ENCODE data around the gene ALDH1B1.
"Not testable (repeated sequence)": the region's sequence is repeated elsewhere in the genome, so short reads cannot be mapped to it uniquely, and the experiment has no call there.

Gene ALDH1B1

DNA sequence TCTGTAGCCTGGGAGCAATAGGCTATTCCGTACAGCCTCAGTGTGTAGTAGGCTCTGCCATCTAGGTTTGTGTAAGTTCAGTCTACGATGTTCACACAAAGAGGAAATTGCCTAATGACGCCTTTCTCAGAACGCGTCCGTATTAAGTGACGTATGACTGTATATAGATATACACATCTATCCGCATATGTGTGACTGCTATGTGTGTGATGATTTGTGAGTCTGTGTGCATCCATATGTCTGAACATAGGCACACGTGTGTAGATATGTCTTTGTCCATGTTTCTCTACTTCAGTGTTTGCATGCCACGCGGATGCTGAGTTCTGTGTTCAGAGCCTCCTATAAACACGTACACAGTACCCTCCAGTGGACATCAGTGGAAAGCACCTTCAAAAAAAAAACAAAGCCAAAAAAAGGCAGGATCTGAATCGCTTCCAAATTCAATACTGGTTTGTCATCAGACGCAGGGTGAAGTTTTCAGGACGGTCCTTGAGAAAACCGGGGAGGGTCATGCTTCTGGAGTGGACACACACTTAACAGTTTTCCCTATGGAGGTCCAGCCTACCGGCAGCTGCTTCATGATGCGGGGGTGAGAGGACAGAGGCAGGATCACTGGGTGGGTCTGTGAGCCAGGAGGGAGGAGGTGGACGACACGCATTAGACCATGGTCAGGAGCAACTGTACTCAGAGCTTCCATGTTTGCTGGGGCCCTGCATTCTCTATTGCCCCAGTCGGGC lies 29.5 kb upstream of the ALDH1B1 start:
- DNase-seq = peak; percentile 65

DNA sequence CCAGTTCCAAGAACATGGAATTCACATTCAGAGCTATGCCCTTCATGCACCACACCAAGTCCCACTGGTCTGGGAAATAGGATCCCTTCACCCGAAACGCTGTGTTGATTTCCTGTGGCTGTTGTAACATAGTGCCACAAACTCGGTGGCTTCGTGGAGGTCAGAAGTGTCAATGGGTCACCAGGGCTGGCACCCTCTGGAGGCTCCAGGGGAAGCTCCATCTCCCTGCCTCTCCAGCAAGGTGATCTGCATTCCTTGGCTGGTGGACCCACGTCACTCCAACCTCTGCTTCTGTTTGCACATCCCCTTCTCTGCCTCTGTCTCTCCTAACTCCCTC lies 28.9 kb upstream of the ALDH1B1 start:
- no peak for DNase-seq

DNA sequence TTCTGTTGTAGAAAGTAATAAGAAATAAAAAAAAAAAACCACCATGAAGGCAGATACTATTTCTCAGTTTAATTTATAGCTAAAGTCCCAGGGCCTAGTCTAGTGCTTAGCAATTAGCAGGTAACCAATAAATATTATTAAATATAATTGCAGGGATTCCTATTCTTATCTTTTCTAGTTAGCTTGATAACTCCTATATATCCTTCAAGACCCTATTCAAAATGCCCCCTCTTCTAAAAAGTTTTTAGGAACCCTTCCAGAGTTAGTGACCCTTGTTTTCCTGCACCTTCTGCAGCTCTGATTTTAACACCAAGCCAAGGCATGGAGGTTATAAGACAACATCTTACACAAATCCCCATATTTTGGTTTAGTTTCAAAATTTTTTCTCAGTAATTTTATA lies 24.6 kb upstream of the ALDH1B1 start:
- no peak for DNase-seq

DNA sequence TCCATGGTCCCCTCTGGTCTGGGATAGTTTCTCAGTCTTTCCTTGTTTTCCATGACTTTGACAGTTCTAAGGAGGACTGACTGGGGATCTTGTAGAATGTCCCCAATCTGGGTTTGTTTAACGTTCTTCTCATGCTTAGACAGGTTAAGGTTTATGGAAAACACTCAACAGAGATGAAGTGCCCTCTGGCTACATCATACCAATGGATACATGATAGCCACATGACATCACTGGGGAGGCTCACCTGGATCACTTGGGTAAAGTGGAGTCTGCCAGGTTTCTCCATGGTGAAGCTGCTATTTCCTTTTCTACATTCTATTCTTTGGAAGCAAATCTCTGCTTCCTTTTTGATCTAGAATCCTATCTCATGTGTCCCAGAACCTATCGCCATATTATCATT lies 23.8 kb upstream of the ALDH1B1 start:
- DNase-seq = no peak

DNA sequence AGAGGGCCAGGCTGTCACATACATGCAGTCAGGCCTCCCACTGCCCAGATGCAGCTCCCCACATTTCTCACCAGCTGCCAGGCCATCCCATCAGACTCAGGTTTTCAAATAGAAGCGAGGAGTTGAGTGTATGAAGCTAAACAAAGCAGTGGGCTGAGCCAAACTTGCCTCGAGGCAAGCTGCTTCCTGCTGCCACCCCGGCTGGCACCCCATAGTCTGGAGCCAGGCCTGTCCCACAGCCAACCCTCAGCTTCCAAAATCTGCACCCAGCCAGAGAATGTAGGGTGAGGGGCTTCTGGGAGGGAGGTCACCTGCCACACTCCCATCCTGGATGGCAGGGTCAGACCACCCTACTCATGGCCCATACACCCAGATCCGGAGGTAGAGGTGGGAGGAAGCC lies 22.3 kb upstream of the ALDH1B1 start:
- DNase-seq = no peak

DNA sequence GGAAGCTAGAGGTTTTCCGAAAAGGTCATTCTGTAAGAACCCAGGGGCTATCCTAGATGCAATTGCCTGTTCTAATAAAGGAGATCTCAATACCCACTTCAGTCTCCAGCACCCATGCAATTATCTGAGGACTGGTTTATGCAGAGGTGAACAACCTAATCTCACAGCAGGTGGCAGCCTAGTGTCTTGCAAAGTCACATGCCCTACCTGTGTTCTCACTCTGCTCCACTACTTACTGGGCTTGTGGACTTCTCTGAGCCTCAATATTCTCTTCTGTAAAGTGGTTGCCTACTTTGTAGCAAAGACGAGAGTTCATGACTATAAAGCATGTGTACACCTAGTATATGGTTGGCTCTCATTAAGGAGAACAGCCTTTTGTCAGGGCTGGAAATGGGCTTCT lies 21.0 kb upstream of the ALDH1B1 start:
- no peak for DNase-seq

DNA sequence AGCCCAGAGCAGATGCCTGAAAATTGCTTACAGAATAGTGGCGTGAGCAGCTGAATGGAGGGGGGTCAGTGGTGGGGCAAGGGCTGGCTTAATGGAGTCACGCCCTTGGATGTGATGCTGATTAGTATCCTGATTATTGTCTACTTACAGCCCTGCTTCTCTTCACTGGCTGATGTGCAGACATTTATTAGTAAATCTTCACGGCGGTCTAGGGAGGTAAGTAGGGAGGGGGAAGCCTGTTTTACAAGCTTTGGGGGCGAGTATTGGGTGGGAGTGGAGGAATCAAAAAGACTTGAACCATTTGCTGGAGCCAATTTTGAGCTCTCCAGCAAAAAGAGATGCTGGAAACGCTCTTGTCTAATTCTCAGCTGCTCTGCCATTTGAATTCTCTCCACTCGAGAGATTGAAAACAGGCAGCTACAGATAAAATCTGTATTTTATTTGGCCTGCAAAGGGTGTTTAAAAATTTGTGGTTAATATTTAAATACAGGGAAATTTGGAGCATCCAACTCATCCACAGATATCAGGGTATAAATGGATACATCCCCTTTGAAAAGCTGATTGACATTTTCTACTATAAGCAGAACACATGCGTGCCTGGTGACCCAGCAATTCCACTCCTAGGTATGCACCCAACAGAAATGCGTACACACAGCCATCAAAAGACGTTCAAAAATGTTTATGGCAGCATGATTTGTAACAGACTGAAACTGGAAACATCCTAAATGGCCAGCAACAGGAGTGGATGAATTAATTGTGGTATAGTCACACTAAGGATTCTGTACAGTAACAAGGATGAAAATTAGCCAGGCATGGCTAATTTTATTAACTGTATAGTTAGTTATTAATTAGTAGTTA lies 19.5 kb upstream of the ALDH1B1 start:
- DNase-seq = no peak

DNA sequence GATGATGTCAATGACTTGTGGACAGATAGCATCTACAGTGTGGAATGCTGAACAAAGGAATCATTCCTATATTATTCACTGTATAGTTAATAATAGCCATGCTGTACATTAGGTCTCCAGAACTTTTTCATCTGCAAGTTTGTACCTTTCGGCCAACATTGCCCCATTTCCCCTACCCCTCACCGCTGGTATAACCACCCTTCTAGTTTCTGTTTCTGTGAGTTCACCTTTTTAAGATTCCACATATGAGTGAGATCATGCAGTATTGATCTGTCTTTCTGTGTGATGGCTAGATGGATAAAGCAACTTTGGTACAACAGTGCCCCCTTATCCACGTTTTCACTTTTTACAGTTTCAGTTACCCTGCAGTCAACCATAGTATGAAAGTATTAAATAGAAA lies 18.8 kb upstream of the ALDH1B1 start:
- DNase-seq = no peak

DNA sequence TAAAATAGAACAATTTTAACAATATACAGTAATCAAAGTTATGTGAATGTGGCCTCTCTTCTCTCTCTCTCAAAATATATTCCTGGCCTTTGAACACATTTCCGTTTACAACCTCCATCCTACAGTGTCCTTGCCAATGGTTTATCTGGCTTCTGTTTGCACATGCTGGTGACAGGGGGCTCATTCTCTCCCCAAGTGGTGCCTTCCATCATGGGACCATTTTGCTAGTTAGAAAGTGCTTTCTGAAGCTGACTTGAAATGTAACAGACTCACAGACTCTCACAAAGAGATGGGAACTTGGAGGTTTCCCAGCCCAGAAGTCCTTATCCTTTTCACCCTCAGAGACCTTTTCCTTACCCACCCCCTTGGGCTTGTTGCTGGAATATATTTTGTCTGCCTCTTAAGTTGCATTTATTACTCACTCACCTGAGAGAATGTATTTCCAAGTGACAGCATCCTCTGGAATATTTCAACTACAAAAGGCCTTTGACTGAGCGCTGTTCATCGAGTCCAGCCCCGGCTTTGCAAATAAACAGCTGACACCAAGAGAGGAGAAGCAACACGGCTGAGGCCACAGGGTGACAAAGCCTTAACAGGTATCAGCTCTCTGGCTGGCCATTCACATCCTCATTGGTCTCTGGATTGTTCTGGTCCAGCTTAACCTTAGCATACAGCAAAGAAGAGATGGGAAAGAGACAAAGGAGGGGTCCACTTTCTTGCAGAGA lies 17.5 kb upstream of the ALDH1B1 start:
- DNase-seq = no peak

DNA sequence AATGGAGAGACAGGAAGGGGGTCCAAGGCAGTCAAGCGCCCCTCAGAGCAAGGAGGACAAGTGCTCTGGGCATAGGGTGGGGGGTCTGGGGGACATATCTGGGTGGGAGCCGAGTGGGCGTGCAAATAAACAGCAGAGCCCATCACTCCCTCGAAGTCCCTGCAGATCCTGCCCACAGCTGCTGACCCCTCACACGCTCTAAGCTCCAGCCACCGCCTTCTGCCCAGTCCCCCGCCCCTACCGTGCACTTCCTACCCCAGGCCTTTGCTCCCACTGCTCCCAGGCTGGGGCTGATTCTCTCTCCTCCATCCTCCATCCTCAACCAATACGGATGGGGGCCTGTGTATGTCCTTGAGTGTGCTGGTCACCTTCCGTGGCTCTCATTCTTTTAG lies 16.9 kb upstream of the ALDH1B1 start:
- DNase-seq = no peak

DNA sequence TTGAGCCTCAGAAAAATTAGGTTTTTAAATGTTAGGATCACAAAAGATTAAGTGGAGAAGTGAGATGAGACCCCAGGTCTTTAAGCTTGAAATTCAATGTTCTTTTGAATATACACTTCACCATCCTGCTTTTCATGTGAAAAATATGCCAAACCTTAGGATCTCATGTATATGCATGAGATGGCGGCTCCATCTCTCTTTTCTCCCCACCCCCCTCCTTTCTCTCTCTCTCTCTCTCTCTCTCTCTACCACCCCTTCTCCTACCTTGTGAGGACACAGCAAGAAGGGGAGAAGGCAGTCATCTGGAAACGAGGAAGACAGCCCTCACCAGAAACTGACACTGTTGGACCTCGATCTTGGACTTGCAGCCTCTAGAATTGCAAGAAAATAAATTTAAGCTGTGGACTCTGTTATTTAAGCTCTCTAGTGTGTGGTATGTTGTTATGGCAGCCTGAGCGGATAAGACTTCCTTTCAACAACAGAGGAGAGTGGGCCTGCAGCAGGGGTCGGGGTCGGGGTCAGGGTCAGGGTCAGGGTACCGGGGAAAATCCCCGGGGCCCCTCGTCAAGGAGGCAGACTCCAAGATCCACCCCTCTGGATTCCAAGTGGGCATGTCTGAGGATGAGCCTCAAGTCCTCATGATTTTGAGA lies 16.4 kb upstream of the ALDH1B1 start:
- no peak for DNase-seq

DNA sequence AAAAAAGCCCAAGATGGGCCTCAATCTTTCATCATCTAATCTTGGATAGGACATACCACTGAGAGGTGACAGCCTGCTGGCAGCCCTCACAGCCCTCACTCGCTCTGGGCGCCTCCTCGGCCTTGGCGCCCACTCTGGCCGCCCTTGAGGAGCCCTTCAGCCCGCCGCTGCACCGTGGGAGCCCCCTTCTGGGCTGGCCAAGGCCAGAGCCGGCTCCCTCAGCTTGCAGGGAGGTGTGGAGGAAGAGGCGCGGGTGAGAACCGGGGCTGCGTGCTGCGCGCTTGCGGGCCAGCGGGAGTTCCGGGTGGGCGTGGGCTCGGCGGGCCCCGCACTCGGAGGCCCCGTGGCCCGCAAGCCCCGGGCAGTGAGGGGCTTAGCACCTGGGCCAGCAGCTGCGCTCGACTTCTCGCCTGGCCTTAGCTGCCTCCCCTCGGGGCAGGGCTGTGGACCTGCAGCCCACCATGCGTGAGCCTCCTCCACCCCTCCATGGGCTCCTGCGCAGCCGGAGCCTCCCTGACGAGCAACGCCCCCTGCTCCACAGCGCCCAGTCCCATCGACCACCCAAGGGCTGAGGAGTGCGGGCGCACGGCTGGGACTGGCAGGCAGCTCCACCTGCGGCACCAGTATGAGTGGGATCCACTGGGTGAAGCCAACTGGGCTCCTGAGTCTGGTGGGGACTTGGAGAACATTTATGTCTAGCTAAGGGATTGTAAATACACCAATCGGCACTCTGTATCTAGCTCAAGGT lies 15.0 kb upstream of the ALDH1B1 start:
- not testable (repeated sequence) for DNase-seq

DNA sequence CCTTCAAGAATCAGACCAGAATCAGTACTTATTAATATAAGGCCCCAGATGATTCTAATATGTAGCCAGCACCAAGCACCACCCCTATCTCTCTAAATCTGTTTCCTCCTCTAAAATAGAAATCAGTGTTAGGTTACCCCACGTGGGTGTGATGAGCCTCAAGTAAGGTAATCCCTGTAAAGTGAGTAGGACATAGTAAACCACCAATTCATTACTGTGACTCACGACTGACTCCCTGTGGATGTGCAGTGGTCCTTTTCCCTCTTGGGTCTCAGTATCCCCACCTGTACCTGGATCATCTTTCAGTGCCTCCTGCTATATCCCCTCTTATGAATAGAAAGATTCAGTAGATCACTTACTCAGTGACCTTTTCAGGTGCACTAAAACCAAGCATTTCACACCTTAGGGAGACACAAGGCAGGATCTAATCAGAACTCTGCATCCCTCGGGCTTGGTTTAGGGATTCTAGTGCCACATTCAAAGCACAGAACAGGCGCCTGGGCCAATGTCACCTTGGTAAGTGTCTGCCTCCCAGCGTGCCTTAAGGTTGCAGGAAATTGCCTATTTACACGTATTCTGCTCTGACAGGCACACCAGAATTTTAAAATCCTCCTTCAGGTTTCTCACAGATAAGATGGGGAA lies 12.2 kb upstream of the ALDH1B1 start:
- no peak for DNase-seq

DNA sequence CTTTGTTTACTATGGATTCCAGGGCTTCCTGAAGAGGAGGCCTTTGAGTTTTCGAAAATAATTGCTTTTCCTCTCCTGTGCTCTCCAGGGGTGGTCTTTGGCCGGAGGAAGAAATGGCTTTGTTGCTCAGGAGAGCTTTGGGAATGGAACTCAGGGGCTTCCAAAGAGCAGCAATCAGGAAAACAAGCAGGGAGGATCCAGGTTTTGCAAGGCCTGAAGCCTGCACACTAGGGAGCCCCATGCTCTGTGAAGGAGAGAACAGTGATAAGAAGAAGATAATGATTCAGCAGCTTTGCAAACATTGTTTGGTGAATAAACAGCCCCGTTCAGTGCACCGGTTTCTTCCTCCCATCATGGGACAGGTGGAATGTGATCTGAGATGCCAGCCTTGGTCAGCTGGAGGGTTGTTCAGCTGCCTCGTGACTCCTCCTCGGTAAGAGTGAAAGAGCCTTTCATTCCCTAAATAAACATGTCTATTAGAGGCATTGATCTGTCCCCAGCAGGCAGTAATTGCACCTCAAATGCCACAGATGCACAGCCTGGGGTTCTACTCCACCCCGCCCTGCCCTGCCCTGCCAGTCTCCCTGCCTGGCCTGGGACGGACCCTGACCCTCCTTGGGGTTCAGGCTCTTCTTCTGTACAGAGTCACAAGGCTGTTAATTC lies 11.5 kb upstream of the ALDH1B1 start:
- no peak for DNase-seq

DNA sequence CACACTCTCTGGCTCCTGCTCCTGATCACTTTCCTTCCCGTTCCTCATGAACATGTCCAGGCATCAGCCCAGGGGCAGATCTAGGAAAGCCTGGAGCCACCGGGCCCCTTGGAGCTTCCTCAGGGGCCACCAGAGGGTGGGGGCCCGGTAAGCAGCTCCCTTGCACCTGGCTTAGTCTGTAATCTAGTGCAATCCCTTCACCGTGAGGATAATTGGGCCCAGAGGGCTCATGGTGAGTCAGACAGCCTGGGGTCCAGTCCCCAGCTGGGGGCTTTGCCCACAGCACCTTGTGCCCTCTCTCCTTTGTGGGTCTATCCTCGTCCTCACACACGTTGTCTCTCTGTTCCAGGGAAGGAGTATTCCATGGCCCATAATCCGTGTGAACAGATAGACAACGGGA lies 10.4 kb upstream of the ALDH1B1 start:
- DNase-seq = no peak

DNA sequence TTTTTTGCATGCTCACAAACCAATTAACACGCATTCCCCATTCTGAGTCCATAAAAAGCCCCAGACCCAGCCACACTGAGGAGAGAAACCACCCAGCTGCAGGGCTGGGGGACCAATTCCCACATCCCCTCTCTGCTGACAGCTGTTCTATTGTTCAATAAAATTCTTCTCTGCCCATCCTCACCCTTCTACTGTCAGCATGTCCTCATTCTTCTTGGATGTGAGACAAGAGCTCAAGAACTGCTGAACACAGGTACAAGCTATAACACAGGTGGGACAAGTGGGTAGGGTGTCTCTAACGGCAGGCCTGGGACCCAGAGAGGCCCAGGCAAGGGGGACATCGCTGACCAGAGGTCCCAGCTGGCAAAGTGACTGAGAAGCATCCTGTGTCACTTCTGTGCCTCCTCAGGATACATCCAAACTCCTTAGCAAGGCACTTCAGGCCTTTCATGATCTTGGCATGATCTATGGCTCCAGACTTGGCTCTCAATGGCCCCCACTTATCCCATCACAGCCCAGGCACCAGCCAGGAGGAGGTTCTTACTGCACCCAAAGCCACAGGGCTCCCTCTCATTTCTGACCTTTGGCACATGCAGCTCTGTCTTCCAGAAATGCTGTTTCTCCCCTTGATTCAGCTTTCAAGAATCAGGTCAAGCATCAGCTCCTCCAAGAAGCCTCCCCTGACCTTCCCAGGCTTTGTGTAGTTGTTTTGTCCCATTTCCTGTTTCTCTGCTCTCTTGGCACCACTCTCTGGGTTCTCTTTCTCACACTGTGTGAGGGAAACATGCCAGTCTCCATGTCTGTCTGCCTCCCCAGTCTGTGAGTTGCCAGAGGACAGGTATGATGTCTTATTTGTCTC lies 7.3 kb upstream of the ALDH1B1 start:
- no peak for DNase-seq

DNA sequence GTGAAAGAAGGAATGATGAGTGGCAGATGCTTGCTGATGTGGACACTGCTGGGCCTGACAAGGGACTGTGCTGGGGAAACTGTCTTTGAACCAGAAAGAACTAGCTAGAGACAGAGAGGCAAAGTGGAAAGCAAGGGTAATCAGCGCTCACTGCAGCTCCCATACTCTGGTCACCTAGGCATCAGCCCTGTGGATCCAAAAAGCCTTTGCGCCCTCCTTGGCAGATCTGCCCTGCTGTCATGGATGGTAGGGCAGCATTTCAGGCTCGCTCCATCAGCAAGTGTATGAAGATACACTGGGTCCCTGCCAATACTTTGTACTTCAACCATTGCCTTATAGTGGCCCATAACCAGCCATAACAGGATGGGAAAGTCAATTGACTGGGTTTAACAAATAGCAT lies 6.6 kb upstream of the ALDH1B1 start:
- DNase-seq = no peak

DNA sequence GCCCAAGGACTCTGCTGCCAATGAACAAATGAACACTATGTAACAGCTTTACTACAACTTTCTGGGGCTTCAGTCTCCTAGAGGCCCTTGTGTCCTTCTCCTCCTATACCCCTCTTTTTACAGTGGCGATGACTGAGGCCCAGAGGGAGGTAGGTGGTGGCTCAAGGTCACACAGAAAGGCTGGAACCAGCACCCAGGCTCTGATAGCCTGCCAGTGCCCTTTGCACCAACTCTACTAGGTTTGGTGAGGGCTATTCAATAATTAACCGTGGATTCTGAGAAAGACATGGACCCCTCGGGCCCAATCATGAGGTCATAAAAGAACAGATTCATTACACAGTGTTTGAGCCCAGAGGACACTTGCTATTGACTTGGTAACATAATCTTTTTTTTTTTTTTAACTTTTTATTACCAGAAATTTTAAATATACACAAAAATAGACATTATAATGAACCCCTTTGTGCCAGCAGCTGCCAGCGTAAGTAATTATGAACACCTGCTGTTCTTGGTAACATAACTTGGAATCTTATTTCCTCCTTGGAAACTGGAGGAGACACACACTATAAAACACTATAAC lies 6.1 kb upstream of the ALDH1B1 start:
- DNase-seq = no peak

DNA sequence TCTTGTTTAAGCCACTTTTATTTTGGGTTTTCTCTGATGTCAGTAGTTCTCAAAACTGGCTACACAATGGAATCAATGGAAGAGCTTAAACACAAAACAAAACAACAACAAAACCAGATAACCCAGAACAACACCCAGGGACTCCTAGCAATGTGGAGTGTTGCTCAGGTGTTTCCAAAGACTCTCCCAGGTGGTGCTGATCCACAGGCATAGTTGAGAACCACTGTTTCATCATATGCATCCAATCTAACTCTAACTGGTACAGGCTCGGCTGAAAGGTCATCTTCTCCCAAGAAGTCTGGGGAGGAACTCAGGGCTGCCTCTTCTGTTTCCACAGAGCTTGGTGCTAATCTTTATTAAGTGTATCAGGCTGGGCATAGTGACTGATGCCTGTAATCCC lies 5.4 kb upstream of the ALDH1B1 start:
- DNase-seq = no peak

DNA sequence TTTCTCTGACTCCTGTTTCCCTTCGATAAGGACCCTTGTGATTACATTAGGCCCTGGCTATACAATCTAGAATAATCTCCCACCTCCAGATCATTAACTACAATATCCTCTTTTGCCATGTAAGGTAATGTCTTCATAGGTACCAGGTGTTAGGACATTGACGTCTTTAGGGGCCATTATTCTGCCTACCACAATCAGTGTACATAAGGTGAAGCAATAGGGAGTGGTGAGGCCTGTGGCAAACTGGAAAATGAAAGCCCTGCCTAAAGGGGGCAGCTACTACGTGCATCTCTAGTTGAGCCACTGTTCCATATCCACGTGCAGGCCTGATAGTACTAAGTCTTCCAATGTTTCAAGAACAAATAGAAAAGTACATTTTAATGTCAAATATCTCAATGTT lies 4.8 kb upstream of the ALDH1B1 start:
- DNase-seq = no peak

Data from NCI-H2081 treated with DMSO at 0.1 percent for 48 hours (cell line).